G401 (cell line): Measurements from ENCODE around the gene RNF26. TPM values are rescaled to one million over a fixed set of nuclear protein-coding genes. Genes with fewer than 3 reads are reported as not detected.
A peak's percentile ranks its signal among the peaks of the same experiment; 100 is the strongest.

Experiments used
- DNase-seq: peaks from one replicate; pipeline ENCODE4 v3.0.0-alpha.2; 2015; ENCODE audit warnings: low spot score
- in situ Hi-C: cut with HindIII; loops from 2 replicates; pipeline ENCODE4 v1.10.0; 2016; ENCODE audit warnings: low sequenced_read_pairs, mixed read lengths
- total RNA-seq: library from RNA; depleted of rRNA; stranded (reverse); fragments of >200 nt; shearing (Covaris generic); gene quantifications from 2 replicates; pipeline ENCODE4 v1.2.3, GENCODE V29; 2014

The RNF26 gene
- total RNA-seq, 1 experiment from 2014 or later = 19.9 TPM

DNA sequence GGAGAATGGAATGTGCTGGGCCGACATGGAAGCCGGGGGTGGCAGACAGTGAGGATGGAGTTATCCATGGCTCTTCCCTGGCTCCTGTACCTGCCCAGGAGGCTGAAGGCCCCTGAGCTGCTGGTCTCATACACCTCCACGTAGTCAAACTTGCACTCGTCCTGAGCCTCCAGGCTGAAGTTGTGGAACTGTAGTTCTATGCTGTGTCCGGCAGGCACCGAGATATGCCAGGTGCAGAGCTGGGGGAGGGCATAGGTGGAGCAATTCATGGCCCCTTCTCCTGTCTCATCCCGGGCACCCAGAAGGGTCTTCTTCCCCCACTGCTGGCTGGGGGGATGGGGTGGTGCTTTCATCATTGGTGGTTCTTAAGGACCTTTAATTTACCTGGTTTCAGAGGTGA, 9.4 kb downstream of the RNF26 start:
- DNase-seq = no peak
- in situ Hi-C loops = no loop called here

DNA sequence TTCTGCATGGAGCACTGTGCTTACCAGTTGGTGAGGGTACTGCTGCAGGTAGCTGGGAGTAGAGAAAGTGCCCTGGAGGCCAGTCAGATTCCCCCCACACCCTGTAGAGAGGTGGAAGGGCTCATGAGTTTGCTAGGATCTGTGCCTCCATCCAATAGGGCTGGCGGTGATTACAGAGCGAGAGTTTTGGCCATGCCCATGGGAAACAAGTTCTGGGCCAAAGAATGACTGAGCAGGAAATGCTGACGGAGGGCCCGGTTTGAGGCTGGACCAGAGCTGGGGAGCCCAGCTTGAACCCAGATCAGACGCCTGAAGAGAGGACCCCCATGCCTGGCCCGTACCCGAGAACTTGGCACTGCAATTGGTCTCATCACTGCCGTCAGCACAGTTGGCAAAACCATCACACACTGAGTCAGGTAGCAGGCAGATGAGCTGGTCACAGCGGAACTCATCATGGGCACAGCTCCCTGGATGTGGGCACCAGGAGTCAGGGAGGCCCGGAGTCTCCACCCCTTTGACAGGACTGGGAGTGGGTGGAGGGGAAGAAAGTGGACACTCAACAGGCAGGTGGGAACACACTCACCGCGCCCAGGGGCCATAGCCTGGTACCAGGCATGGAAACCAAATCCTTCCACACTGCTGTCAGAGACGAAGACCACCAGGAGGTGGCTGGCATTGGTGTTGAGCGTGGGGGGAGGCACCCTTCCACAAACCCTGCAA, 10.1 kb downstream of the RNF26 start:
- no peak for DNase-seq
- in situ Hi-C loops = no loop called here

DNA sequence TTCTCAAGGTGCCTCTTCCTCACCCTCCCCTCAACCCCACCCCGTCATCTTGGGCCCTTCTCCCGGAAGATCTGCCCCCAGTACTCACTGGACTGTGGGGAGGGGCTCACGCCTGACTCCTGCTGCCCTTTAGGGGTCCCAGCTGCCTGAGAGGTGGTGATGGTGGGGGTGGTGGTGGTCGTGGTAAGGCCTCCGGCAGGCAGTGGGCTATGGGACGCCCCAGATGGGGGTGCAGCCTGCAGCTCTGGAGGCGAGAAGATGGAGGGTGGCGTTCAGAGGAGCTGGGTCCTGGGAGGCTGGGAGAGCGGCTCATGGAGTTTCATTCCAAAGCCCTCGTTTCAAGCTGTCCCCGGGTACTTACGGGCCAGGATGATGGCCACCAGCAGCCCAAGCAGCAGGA, 11.4 kb downstream of the RNF26 start:
- in situ Hi-C loops = no loop called here
- no peak for DNase-seq

DNA sequence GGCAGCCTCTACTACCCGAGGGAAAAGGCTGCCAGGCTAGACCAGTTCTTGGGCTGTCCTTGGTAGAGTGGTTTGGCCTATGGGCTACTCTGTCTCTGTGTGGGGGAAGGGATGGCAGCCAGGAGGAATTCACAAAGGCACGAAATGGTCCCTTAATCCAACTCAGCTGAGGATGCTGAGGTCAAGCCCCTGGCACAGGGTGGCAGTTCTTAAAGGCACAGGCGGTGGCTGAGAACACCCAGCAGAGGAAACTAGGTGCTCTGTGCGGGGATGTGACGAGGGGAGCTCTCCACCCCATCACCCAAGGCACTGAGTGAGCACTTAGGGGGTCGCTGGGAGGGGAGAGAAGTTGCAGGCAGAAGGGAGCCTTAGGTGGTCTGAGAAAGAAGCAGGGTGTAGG, 12.3 kb downstream of the RNF26 start, which contains the start of gene MFRP:
TSS of gene MFRP (minus strand) at position 101 of the 400 bp plus-strand sequence. CDS start 192 bp downstream, outside the sequence.
- DNase-seq = no peak
- in situ Hi-C loops = no loop called here

- in situ Hi-C loops = no loop called here
- no peak for DNase-seq
These were observed 12.9 kb downstream of the RNF26 start for GRCh38 chr11:119347242-119347641.

DNA sequence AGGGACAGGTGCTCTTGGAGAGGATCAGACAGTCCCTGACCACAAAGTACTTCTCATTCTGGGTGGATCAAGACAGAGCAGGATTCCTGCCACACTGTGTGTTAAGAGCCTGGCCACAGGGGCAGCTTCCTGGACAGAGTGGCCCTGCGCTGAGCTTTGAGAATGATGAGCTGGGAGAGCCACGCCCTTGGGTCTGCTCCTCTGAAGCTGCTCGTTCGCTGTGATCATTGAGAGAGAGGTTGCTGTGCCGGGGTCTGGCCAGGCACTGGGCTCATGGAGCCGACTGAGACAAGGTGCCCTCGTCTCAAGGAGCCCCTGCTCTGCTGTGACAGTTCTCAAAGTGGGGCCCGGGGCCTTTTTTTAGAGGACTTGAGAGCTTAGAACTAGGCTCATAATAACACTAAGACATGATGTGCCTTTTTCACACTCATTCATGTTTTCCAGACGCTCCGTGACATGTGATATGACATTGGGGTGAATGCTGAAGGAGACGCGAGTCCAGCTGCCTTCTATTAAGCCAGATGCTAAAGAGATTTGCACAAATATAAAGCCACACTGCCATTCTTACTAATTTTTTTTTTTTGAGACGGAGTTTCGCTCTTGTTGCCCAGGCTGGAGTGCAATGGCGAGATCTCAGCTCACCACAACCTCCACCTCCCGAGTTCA, 13.7 kb downstream of the RNF26 start:
- in situ Hi-C loops = no loop called here
- no peak for DNase-seq

GRCh38 chr11:119350302-119350701, 16.0 kb downstream of the RNF26 start:
- DNase-seq = no peak
- in situ Hi-C loops = loop anchor here (5.0 kb wide), 1 partner anchor 43 kb away; no protein-coding TSS in a partner anchor

DNA sequence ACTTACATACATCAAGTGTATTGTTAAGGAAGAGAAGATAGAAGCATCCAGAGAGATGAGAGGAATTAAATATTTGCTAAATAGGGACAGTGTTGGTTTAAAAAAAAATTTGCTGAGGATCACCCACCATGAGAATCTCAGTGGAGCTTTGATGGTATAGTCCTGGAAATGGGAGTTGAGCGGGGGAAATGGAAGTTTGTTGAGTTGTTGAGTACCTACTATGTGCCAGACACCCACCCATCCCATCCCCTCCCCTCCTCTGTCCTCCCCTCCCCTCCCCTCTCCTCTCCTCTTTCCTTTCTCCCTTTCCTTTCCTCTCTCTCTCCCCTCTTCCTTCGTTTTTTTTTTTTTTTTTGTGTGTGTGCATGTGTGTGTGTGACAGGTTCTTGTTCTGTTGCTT, 16.9 kb downstream of the RNF26 start:
- in situ Hi-C loops = loop anchor here (5.0 kb wide), 1 partner anchor 44 kb away; no protein-coding TSS in a partner anchor
- no peak for DNase-seq

- no peak for DNase-seq
- in situ Hi-C loops = loop anchor here (5.0 kb wide), 1 partner anchor 46 kb away; no protein-coding TSS in a partner anchor
These were observed 18.5 kb downstream of the RNF26 start for GRCh38 chr11:119352857-119353260.

DNA sequence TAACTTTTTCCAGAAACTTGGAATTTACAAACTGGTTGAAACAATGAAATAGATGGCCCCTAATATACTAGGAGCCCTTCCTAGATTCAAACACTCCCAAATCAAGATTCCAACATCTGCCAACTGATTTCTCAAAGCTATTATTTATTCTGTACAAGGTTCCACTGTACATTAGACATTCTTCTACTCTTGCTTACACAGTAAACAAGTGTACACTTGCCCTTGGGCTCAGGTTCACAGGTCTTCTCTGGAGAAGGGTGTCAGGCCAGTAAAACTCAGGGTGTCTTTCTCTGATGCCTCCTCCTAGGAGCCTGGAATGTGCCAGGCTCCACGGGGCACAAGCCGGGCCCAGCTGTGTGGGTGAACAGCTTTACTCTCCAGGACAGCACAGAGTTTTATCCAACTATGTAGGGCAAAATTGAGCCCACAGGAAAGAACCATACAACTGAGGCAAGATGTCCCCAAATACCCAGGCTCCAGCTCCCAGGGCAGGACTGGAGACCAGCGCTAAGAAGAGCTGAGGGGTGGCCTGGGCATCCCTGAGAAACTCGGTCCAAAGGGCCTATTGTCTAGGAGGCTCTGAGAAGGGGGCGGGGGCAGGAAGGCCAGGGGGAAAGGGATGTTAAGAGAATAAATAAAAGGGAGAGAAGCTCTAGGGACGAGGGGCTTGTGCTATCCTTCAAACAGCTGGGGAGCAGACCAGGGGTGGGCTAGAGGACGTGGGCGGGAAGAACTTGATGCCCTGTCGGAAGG, 20.9 kb downstream of the RNF26 start:
- in situ Hi-C loops = no loop called here
- no peak for DNase-seq

- DNase-seq = peak; percentile 77
- in situ Hi-C loops = no loop called here
These were observed 22.2 kb downstream of the RNF26 start for GRCh38 chr11:119356349-119357031.

DNA sequence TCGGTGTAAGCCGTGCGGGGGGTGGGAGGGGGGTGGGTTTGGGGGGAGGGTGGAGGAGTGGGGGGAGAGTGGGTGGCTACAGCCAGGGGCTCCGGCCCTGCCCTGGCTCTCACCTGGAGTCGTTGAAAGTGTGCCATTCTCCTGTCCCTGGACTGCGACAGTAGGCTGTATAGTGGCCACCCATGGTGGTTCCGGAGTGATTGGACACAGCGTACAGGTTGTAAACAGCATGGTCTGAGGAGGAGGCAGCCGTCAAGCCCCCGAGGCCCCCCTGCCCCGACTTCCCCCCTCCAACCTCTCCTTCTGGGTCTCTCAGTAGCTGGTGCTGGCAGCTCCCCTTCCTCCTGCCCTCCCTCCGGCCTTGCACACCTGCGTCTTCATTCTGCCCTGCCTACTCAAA, 22.7 kb downstream of the RNF26 start:
- DNase-seq = no peak
- in situ Hi-C loops = no loop called here

- in situ Hi-C loops = no loop called here
- no peak for DNase-seq
These were observed 25.3 kb downstream of the RNF26 start for GRCh38 chr11:119359365-119360214.

DNA sequence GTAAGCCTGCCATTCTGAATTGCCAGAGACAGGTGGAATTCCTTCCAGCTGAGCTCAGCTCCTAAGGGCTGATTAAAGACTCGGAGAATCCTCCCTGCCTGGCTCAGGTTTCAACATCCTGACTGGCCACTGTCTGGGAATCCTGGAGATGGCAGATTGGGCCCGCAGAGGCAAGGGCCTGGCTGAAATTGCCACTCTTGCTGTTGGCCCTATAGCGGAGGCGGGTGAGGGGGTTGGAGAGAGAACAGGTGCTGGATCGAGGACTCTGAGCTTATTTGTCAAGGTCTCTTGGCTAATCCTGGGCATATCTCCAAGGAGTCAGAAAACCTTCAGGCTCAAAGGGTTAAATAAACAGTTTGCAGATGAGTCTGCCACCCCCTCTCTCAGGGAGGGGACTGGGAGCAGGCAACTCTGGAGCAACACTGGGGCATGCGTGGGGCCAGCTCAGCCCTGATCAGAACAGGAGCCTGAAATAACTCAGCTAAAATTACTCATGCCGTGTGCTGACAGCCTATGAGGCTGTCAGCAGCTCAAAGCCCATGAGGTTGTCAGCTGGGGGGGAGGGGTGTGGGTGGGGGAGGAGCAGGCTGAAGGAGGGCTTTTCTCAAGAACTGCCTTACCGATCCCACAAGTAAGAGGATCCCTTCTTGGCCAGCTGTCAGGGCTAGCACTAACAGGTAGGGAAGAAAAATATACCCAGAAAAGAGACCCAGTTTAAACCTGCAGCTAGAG, 26.9 kb downstream of the RNF26 start:
- in situ Hi-C loops = no loop called here
- peak; percentile 78 for DNase-seq

- in situ Hi-C loops = no loop called here
These were observed 27.8 kb downstream of the RNF26 start for GRCh38 chr11:119361941-119362725.

DNA sequence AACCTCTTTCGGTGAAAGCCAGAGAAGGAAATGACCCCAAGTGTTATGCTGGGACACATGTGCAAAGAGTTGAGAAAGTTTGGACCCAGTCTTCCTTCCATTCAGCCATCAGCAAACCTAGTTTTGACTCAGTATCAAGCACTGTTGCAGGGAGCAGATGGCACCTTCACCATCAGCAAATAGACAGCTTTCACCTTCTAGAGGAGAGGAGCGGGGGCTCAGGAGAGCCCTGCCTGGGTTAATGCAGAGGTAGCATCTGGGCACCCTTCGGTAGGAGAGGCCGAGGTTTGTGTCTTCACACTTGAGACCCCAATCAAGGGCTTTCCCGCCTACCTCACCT, 28.4 kb downstream of the RNF26 start:
- in situ Hi-C loops = no loop called here
- peak; percentile 88 for DNase-seq

More at GRCh38 chr11:119361941-119362725, 27.8 kb downstream of the RNF26 start:
- DNase-seq = peak; percentile 40
